ENCODE data around the gene CCR7.

- TF ChIP-seq, protein P1, sequence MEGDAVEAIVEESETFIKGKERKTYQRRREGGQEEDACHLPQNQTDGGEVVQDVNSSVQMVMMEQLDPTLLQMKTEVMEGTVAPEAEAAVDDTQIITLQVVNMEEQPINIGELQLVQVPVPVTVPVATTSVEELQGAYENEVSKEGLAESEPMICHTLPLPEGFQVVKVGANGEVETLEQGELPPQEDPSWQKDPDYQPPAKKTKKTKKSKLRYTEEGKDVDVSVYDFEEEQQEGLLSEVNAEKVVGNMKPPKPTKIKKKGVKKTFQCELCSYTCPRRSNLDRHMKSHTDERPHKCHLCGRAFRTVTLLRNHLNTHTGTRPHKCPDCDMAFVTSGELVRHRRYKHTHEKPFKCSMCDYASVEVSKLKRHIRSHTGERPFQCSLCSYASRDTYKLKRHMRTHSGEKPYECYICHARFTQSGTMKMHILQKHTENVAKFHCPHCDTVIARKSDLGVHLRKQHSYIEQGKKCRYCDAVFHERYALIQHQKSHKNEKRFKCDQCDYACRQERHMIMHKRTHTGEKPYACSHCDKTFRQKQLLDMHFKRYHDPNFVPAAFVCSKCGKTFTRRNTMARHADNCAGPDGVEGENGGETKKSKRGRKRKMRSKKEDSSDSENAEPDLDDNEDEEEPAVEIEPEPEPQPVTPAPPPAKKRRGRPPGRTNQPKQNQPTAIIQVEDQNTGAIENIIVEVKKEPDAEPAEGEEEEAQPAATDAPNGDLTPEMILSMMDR (IDR thresholded peaks at IDR 0.05): no peak
- TF ChIP-seq EP300 (IDR thresholded peaks at IDR 0.05): no peak
Observed at GRCh38 chr17:40553694-40554534, 11.4 kb downstream of the CCR7 start.

All from suprapubic skin (tissue), 3 donors.